K562 (cell line): Measurements from ENCODE around the gene NAXE. TPM values are rescaled to one million over a fixed set of nuclear protein-coding genes. Genes with fewer than 3 reads are reported as not detected.

ENCODE experiments used
- CHD2 ChIP-seq: IDR thresholded peaks from 2 replicates; pipeline ENCODE4 v1.6.1; 2011; ENCODE audit warnings: low read depth, low read length
- GABPB1 ChIP-seq: sonication (generic); formaldehyde crosslinking; IDR thresholded peaks from 2 replicates; pipeline ENCODE4 v1.8.0; 2022; ENCODE audit warnings: mild to moderate bottlenecking, missing genetic modification reagents
- L3MBTL2 ChIP-seq: fragments of 450-650 bp; IDR thresholded peaks from 2 replicates; pipeline ENCODE4 v1.6.1; 2016; ENCODE audit warnings: mild to moderate bottlenecking, moderate library complexity
- MGA ChIP-seq: fragments of 450-650 bp; IDR thresholded peaks from 2 replicates; pipeline ENCODE4 v1.6.1; 2016; ENCODE audit warnings: mild to moderate bottlenecking, moderate library complexity
- NCOA1 ChIP-seq: fragments of 450-650 bp; IDR thresholded peaks from 2 replicates; pipeline ENCODE4 v1.6.1; 2016; ENCODE audit warnings: low read depth
- NFE2 ChIP-seq: IDR thresholded peaks from 2 replicates; pipeline ENCODE4 v1.6.1; 2014; ENCODE audit warnings: antibody characterized with exemption, low read depth
- TAF1 ChIP-seq: IDR thresholded peaks from 2 replicates; pipeline ENCODE4 v1.6.1; 2011; ENCODE audit warnings: mild to moderate bottlenecking, low read length, moderate library complexity; ENCODE audit not compliant: insufficient read depth, control insufficient read depth, severe bottlenecking; ENCODE audit errors: extremely low read depth
- TBL1XR1 ChIP-seq, 2 experiments: IDR thresholded peaks; 2 replicates each; pipeline ENCODE4 v1.6.1; 2012; ENCODE audit warnings: improper control_type of control experiment in 2 of 2, low read length in 2 of 2, mild to moderate bottlenecking in 1 of 2
- UBTF ChIP-seq, 2 experiments: IDR thresholded peaks; 2 replicates each; pipeline ENCODE4 v1.6.1; 2012; ENCODE audit warnings: improper control_type of control experiment in 2 of 2, low read depth in 2 of 2, low read length in 2 of 2, borderline replicate concordance in 1 of 2
- polyA plus RNA-seq, 8 experiments: library from polyadenylated mRNA; depleted of rRNA in 4 of 8; stranded (reverse) in 5 of 8; unstranded in 3 of 8; fragments of >200 nt; fragmentation: Nextera tagmentation in 2 of 8; fragmentation: Illumina TruSeq in 1 of 8; extraction: Ambion mirVana in 2 of 8; extraction: Trizol in 1 of 8; gene quantifications; 2 replicates each; pipeline versions ENCODE4 v1.2.1 to v1.2.3, GENCODE V29; 2011 to 2014; ENCODE audit warnings: inconsistent platforms in 1 of 8, missing spikeins in 1 of 8
- total RNA-seq, 7 experiments: library from RNA; depleted of rRNA in 6 of 7; stranded (reverse); fragments of >200 nt in 6 of 7; fragmentation: Illumina TruSeq in 2 of 7; extraction: Trizol in 2 of 7; gene quantifications; 2 replicates each; pipeline versions ENCODE4 v1.2.1 to v1.2.3, GENCODE V29; 2011 to 2021; ENCODE audit warnings: low replicate concordance in 1 of 7
- TF ChIP-seq, protein P1 (sequence below): fragments of 200-400 bp; formaldehyde crosslinking; IDR thresholded peaks from 2 replicates; pipeline ENCODE4 v1.6.1; 2017; ENCODE audit warnings: mild to moderate bottlenecking, low read depth, low read length, moderate library complexity

NAXE gene
- total and polyA plus RNA-seq, 9 of the 15 experiments (the other 6 are each of a cell fraction or from before 2014, with no cell fraction given) = 27.3 to 137 (median 90.0) TPM

GRCh38 chr1:156591432-156592157 is at the start of gene NAXE (continued):
- TF ChIP-seq TAF1 (peak; percentile 81), NFE2 (no peak), MGA (0 out of 2 replicates have a peak, but pooled peaks have one; percentile 36), UBTF (IDR thresholded peaks at IDR 0.05; ENCODE audit: borderline replicate concordance in 1 of 2, low read depth in 2 of 2, low read length in 2 of 2) (0 out of 4 replicates have a peak, but pooled peaks of 1 of the 2 experiments have one; percentile 36), L3MBTL2 (peak; percentile 79), NCOA1 (no peak), TBL1XR1 (IDR thresholded peaks at IDR 0.05; ENCODE audit: low read length in 2 of 2) (0 out of 4 replicates have a peak, but pooled peaks of 1 of the 2 experiments have one; percentile 19), CHD2 (no peak), GABPB1 (CRISPR knock-in tag) (peak; percentile 40; the same call in 1 of the 2 replicates)
- TF ChIP-seq, protein P1, sequence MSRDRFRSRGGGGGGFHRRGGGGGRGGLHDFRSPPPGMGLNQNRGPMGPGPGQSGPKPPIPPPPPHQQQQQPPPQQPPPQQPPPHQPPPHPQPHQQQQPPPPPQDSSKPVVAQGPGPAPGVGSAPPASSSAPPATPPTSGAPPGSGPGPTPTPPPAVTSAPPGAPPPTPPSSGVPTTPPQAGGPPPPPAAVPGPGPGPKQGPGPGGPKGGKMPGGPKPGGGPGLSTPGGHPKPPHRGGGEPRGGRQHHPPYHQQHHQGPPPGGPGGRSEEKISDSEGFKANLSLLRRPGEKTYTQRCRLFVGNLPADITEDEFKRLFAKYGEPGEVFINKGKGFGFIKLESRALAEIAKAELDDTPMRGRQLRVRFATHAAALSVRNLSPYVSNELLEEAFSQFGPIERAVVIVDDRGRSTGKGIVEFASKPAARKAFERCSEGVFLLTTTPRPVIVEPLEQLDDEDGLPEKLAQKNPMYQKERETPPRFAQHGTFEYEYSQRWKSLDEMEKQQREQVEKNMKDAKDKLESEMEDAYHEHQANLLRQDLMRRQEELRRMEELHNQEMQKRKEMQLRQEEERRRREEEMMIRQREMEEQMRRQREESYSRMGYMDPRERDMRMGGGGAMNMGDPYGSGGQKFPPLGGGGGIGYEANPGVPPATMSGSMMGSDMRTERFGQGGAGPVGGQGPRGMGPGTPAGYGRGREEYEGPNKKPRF = no peak
